Measurements from ENCODE around the gene ERF. TPM values are rescaled to one million over a fixed set of nuclear protein-coding genes. Genes with fewer than 3 reads are reported as not detected.

ERF gene
- total and polyA plus RNA-seq, 10 of the 15 experiments (the other 5 are each of a cell fraction or from before 2014, with no cell fraction given), result 0.02 to 51.8 (median 14.4) TPM

DNA sequence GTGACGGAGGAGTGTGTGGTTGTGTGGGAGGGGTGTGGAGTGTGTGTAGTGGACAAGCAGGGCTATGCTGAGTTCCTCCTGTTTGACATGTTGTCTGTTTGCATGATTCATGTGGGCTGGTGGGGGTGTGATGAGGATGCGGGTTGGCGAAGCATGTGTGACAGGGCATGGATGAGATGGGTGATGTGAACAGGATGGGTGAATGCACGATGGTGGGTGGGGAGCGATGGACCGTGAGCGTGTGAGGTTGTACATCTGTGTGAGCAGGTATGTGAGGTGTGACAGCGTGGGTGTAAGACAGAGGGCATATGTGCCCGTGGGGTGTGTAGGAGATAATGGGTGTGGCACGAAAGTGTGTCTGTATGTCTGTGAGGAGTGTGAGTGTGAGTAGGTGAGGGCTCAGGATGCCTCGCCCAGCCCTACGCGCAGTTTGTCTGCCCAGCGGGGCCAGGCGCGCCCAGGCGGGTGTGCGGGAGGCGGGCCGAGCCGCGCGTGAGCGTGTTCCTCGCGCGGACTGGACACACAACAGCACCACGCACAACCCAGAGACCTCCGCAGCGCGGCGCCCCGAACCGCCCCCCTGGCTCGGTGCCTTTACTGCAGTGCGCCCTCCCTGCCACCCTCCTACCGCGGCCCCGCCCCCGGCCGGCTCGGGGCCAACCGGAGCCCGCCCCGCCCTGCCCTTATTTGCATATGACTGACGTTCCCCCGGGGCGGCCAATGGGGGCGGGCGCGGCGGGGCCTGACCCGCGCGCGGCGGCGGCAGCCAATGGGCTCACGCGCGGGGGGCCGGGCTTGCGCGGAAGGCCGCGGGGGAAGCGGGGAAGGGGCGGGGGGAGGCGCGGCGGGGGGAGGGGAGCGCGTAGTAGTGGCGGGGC is 28.5 kb upstream of the ERF start (continued):
- TF ChIP-seq IRF4 (IDR thresholded peaks at IDR 0.05; ENCODE audit: low read depth, low read length), result peak; percentile 20; the same call in 1 of the 2 replicates
- peak in 1 of 2 experiments; percentile 53; a peak in 2 of 4 replicates for TF ChIP-seq BHLHE40 (IDR thresholded peaks at IDR 0.05; ENCODE audit: borderline replicate concordance in 1 of 2, low read depth in 2 of 2, low read length in 1 of 2)
- TF ChIP-seq, protein P1, sequence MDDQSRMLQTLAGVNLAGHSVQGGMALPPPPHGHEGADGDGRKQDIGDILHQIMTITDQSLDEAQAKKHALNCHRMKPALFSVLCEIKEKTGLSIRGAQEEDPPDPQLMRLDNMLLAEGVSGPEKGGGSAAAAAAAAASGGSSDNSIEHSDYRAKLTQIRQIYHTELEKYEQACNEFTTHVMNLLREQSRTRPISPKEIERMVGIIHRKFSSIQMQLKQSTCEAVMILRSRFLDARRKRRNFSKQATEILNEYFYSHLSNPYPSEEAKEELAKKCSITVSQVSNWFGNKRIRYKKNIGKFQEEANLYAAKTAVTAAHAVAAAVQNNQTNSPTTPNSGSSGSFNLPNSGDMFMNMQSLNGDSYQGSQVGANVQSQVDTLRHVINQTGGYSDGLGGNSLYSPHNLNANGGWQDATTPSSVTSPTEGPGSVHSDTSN (IDR thresholded peaks at IDR 0.05; ENCODE audit: insufficient replicate concordance, low read depth, low read length), result peak; percentile 73
- TF ChIP-seq, protein P2, sequence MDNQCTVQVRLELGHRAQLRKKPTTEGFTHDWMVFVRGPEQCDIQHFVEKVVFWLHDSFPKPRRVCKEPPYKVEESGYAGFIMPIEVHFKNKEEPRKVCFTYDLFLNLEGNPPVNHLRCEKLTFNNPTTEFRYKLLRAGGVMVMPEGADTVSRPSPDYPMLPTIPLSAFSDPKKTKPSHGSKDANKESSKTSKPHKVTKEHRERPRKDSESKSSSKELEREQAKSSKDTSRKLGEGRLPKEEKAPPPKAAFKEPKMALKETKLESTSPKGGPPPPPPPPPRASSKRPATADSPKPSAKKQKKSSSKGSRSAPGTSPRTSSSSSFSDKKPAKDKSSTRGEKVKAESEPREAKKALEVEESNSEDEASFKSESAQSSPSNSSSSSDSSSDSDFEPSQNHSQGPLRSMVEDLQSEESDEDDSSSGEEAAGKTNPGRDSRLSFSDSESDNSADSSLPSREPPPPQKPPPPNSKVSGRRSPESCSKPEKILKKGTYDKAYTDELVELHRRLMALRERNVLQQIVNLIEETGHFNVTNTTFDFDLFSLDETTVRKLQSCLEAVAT (IDR thresholded peaks at IDR 0.05), result peak; percentile 90
- no peak for TF ChIP-seq EP300 (IDR thresholded peaks at IDR 0.05; ENCODE audit: borderline replicate concordance in 1 of 2, control insufficient read depth in 1 of 2, low read depth in 2 of 2, low read length in 2 of 2)
- TF ChIP-seq, protein P3, sequence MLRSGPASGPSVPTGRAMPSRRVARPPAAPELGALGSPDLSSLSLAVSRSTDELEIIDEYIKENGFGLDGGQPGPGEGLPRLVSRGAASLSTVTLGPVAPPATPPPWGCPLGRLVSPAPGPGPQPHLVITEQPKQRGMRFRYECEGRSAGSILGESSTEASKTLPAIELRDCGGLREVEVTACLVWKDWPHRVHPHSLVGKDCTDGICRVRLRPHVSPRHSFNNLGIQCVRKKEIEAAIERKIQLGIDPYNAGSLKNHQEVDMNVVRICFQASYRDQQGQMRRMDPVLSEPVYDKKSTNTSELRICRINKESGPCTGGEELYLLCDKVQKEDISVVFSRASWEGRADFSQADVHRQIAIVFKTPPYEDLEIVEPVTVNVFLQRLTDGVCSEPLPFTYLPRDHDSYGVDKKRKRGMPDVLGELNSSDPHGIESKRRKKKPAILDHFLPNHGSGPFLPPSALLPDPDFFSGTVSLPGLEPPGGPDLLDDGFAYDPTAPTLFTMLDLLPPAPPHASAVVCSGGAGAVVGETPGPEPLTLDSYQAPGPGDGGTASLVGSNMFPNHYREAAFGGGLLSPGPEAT (IDR thresholded peaks at IDR 0.05; ENCODE audit: low read depth), result peak; percentile 76
- TF ChIP-seq, protein P4, sequence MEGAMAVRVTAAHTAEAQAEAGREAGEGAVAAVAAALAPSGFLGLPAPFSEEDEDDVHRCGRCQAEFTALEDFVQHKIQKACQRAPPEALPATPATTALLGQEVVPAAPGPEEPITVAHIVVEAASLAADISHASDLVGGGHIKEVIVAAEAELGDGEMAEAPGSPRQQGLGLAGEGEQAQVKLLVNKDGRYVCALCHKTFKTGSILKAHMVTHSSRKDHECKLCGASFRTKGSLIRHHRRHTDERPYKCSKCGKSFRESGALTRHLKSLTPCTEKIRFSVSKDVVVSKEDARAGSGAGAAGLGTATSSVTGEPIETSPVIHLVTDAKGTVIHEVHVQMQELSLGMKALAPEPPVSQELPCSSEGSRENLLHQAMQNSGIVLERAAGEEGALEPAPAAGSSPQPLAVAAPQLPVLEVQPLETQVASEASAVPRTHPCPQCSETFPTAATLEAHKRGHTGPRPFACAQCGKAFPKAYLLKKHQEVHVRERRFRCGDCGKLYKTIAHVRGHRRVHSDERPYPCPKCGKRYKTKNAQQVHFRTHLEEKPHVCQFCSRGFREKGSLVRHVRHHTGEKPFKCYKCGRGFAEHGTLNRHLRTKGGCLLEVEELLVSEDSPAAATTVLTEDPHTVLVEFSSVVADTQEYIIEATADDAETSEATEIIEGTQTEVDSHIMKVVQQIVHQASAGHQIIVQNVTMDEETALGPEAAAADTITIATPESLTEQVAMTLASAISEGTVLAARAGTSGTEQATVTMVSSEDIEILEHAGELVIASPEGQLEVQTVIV (IDR thresholded peaks at IDR 0.05; ENCODE audit: borderline replicate concordance, partially characterized antibody), result peak; percentile 28
- TF ChIP-seq TCF12 (IDR thresholded peaks at IDR 0.05; ENCODE audit: low read depth, low read length), result no peak
- no peak for TF ChIP-seq TCF7 (IDR thresholded peaks at IDR 0.05; ENCODE audit: borderline replicate concordance)
- TF ChIP-seq HDGF (IDR thresholded peaks at IDR 0.05), result peak; percentile 100
- TF ChIP-seq WRNIP1 (IDR thresholded peaks at IDR 0.05; ENCODE audit: borderline replicate concordance, low read depth, low read length), result no peak
- TF ChIP-seq MTA2 (IDR thresholded peaks at IDR 0.05; ENCODE audit: low read depth), result peak; percentile 80
- TF ChIP-seq, protein P5, sequence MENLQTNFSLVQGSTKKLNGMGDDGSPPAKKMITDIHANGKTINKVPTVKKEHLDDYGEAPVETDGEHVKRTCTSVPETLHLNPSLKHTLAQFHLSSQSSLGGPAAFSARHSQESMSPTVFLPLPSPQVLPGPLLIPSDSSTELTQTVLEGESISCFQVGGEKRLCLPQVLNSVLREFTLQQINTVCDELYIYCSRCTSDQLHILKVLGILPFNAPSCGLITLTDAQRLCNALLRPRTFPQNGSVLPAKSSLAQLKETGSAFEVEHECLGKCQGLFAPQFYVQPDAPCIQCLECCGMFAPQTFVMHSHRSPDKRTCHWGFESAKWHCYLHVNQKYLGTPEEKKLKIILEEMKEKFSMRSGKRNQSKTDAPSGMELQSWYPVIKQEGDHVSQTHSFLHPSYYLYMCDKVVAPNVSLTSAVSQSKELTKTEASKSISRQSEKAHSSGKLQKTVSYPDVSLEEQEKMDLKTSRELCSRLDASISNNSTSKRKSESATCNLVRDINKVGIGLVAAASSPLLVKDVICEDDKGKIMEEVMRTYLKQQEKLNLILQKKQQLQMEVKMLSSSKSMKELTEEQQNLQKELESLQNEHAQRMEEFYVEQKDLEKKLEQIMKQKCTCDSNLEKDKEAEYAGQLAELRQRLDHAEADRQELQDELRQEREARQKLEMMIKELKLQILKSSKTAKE (IDR thresholded peaks at IDR 0.05; ENCODE audit: low read depth, poor library complexity, severe bottlenecking), result no peak
- peak; percentile 47; the same call in 1 of the 2 replicates for TF ChIP-seq ZBED1 (IDR thresholded peaks at IDR 0.05; ENCODE audit: borderline replicate concordance)
- TF ChIP-seq MYB (IDR thresholded peaks at IDR 0.05; ENCODE audit: borderline replicate concordance, low read depth, low read length), result no peak
- no peak for TF ChIP-seq FOXM1 (IDR thresholded peaks at IDR 0.05; ENCODE audit: low read depth, low read length)
- TF ChIP-seq EED (IDR thresholded peaks at IDR 0.05; ENCODE audit: low read depth), result no peak
- TF ChIP-seq RB1 (IDR thresholded peaks at IDR 0.05; ENCODE audit: borderline replicate concordance), result no peak; the same call in 1 of the 2 replicates
- no peak for TF ChIP-seq NR2C2 (IDR thresholded peaks at IDR 0.05; ENCODE audit: borderline replicate concordance, control insufficient read depth, insufficient read length, low read depth)
